Measurements from ENCODE around the gene KRTAP21-3. TPM values are rescaled to one million over a fixed set of nuclear protein-coding genes. Genes with fewer than 3 reads are reported as not detected.

KRTAP21-3 gene
- total RNA-seq, 4 donors from 2014 or later = not detected

DNA sequence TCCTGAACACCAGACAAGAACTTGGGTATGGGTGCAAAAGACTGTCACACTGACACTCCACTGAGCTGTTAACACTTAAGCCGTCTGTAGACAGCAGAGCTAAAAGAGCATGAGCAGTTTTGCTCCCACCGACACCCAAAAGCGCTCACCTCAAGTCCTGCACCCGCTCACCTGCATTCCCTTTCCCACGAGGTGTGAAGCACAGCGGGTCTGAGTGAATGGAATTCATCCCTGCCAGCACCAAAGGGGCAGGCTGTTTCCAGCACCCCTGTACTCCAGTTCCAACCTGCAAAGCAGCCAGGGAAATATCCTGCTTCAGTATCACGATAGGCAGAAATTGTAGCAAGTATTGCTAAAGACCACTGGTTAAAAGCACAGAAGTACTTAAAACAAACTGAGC lies 28.8 kb downstream of the KRTAP21-3 start:
- no peaks in the 10 kb centered on the region for H3K27me3 ChIP-seq
- H3K9me3 ChIP-seq = peaks cover 0 to 7% (median 0%) of the 10 kb centered on the region in 4 donors
- no peak overlapping the region for H3K27ac ChIP-seq
- H3K4me3 ChIP-seq = no peak overlapping the region
- WGBS, 2 donors = 68 to 72% methylated on average over 7 of the region's 7 CpGs
- no peak for TF ChIP-seq EP300 (IDR thresholded peaks at IDR 0.05)
- no peak for TF ChIP-seq POLR2A (IDR thresholded peaks at IDR 0.05)
- TF ChIP-seq, protein P1, sequence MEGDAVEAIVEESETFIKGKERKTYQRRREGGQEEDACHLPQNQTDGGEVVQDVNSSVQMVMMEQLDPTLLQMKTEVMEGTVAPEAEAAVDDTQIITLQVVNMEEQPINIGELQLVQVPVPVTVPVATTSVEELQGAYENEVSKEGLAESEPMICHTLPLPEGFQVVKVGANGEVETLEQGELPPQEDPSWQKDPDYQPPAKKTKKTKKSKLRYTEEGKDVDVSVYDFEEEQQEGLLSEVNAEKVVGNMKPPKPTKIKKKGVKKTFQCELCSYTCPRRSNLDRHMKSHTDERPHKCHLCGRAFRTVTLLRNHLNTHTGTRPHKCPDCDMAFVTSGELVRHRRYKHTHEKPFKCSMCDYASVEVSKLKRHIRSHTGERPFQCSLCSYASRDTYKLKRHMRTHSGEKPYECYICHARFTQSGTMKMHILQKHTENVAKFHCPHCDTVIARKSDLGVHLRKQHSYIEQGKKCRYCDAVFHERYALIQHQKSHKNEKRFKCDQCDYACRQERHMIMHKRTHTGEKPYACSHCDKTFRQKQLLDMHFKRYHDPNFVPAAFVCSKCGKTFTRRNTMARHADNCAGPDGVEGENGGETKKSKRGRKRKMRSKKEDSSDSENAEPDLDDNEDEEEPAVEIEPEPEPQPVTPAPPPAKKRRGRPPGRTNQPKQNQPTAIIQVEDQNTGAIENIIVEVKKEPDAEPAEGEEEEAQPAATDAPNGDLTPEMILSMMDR (IDR thresholded peaks at IDR 0.05) = no peak
- no peaks in the 10 kb centered on the region for H3K4me1 ChIP-seq
- H3K36me3 ChIP-seq = no peaks in the 10 kb centered on the region
- no peak for DNase-seq (ENCODE audit: low spot score in 2 of 2)

DNA sequence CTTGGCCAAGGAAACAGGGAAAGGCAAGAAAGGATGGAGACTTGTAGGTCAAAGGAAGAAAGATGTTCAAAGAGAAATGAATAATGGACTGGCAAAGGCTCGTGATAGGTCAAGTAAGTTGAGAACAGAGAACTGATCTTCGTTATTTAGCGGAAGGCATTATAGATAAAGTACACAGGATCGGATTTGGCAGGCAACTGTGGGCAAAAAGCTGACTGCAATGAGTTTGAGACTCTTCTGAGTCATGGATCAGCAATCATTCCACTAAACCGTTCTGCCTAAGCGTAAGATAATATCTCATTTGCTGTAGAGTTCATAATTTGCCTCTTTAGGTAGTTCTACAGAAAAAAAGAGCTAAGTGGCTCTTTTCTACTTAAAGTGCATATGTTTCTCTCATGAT lies 34.1 kb downstream of the KRTAP21-3 start:
- H3K27ac ChIP-seq = no peak overlapping the region
- H3K9me3 ChIP-seq = no peaks in the 10 kb centered on the region
- H3K4me1 ChIP-seq = no peaks in the 10 kb centered on the region
- TF ChIP-seq, protein P1 (IDR thresholded peaks at IDR 0.05) = no peak
- TF ChIP-seq EP300 (IDR thresholded peaks at IDR 0.05) (no peak), POLR2A (IDR thresholded peaks at IDR 0.05) (no peak)
- WGBS, 2 donors = 78 to 83% methylated on average over 6 of the region's 6 CpGs
- H3K4me3 ChIP-seq = no peak overlapping the region
- no peak for DNase-seq (ENCODE audit: low spot score in 2 of 2)
- no peaks in the 10 kb centered on the region for H3K27me3 ChIP-seq
- no peaks in the 10 kb centered on the region for H3K36me3 ChIP-seq

DNA sequence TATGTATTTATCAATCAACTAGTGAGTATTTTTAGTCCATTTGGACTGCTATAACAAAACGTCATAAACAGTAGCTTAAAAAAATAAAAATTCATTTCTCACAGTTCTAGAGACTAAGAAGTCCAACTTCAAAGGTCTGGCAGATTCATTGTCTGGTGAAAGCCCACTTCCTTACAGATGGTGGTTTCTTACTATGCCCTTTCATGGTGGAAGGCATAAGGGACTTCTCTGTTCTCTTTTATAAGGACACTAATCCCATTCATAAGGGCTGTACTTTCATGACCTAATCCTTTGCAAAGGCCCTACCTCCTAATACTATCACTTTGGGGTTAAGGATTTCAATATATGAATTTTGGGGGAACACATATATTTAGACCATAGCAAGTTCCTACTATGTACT lies 38.0 kb downstream of the KRTAP21-3 start:
- no peak for DNase-seq (ENCODE audit: low spot score in 2 of 2)
- no peaks in the 10 kb centered on the region for H3K27me3 ChIP-seq
- no peaks in the 10 kb centered on the region for H3K36me3 ChIP-seq
- WGBS, 2 donors = 19 to 24% methylated on average over 1 of the region's 1 CpG
- no peak overlapping the region for H3K4me3 ChIP-seq
- TF ChIP-seq POLR2A (IDR thresholded peaks at IDR 0.05) (no peak), EP300 (IDR thresholded peaks at IDR 0.05) (no peak)
- TF ChIP-seq, protein P1 (IDR thresholded peaks at IDR 0.05) = no peak
- no peak overlapping the region for H3K27ac ChIP-seq
- no peaks in the 10 kb centered on the region for H3K4me1 ChIP-seq
- H3K9me3 ChIP-seq = no peaks in the 10 kb centered on the region

DNA sequence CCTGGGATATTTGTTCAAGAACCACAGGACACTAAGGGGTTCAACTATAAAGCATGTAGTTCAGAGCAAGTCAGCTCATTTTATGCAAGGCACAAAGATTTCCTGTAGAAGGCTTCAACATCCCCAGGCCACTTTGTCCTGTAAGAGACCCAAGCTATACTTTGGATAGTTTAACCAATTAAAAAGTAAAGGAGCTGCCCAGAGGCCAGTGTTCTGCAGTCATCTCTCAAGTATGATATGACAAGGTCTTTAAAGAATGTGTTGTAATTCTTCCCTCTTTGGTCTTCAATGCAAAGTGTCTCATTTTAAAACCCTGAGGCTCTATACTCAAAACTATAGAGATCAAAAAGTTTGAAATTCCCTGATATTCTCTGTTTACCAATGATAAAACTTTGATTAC lies 41.8 kb downstream of the KRTAP21-3 start:
- TF ChIP-seq EP300 (IDR thresholded peaks at IDR 0.05) = no peak
- H3K36me3 ChIP-seq = no peaks in the 10 kb centered on the region
- H3K4me1 ChIP-seq = no peaks in the 10 kb centered on the region
- no peak for DNase-seq (ENCODE audit: low spot score in 2 of 2)
- no peak overlapping the region for H3K27ac ChIP-seq
- H3K4me3 ChIP-seq = no peak overlapping the region
- H3K27me3 ChIP-seq = no peaks in the 10 kb centered on the region
- no peaks in the 10 kb centered on the region for H3K9me3 ChIP-seq

DNA sequence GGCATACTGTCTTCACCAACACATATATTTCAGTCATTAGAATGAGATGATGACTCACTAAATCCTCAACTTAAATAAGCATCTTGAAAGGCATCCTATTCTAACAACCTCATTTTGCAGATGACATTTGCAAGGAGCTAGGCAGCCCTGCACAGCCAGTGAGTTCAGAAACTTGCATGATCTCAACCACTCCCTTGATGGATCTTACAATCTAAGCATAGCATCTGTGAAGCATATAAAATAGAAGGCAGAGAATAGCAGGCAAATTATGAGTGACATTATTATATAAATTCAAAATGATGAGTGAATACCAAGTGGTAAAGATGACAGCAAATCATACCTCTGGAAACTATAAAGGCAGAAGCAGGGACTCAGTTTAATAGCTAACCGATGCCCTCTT lies 44.3 kb downstream of the KRTAP21-3 start:
- Histone ChIP-seq H3K27me3 (no peaks in the 10 kb centered on the region), H3K36me3 (no peaks in the 10 kb centered on the region), H3K9me3 (no peaks in the 10 kb centered on the region), H3K4me3 (no peak overlapping the region), H3K4me1 (no peaks in the 10 kb centered on the region), H3K27ac (no peak overlapping the region)
- WGBS, 2 donors = 78 to 92% methylated on average over 1 of the region's 1 CpG
- TF ChIP-seq EP300 (IDR thresholded peaks at IDR 0.05) (no peak), POLR2A (IDR thresholded peaks at IDR 0.05) (no peak)
- TF ChIP-seq, protein P1 (IDR thresholded peaks at IDR 0.05) = no peak
- DNase-seq (ENCODE audit: low spot score in 2 of 2) = no peak

DNA sequence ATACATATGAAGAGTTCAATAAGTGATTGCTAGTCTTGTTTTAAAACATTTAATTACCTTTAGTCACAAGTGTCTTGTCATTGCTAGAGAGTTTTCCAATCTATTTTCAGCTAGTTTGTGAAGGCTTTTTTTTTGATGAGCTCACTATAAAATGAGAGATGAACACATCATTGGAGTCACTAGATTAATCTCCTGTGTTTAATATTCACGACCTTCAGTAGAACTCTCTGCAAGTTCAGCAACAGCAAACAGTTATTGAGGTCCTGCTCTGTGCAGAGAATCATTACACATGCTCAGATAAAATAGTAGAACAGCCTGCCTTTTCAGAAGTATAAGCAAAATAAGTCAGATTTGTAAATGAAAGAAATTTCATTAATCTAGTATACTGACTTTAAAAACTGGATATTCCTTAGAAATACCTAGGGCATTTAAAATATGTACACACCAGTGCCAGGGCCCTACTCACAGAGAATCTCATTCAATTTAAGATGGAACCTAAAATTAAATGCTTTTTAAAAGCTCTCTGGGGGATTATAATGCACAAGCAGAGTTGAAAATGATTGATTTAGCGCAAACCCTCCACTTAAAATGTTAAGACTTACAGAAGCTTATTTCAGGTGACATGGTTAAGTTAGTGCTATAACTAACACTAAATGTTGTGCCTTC lies 45.5 kb downstream of the KRTAP21-3 start:
- no peak overlapping the region for H3K4me3 ChIP-seq
- DNase-seq (ENCODE audit: low spot score in 2 of 2) = no peak
- H3K27me3 ChIP-seq = no peaks in the 10 kb centered on the region
- no peaks in the 10 kb centered on the region for H3K36me3 ChIP-seq
- no peak overlapping the region for H3K27ac ChIP-seq
- TF ChIP-seq EP300 (IDR thresholded peaks at IDR 0.05) (no peak), POLR2A (IDR thresholded peaks at IDR 0.05) (no peak)
- no peaks in the 10 kb centered on the region for H3K9me3 ChIP-seq
- H3K4me1 ChIP-seq = no peaks in the 10 kb centered on the region
- 72 to 75% methylated on average over 2 of the region's 2 CpGs for WGBS, 2 donors

Data from tibial nerve (tissue), 4 donors.